HCT116 (cell line): ENCODE measurements around the gene TBRG1. TPM values are rescaled to one million over a fixed set of nuclear protein-coding genes. Genes with fewer than 3 reads are reported as not detected.

Source experiments
- ATAC-seq: fragments of 200-7000 bp; cut with Tn5 transposase; 2 replicates; pipeline ENCODE4 v1.9.1; 2020; ENCODE audit warnings: mild to moderate bottlenecking, moderate library complexity
- BruUV-seq: library from RNA; stranded (reverse); fragments of 400-500 nt; replicated peaks from 2 replicates; lab custom pipeline; 2021; lab: Mats Ljungman, UMichigan
- CTCF ChIA-PET: fragments of 300-600 bp; sonication (Branson Sonifier 250); formaldehyde crosslinking; loops from one replicate; lab custom pipeline; 2021; ENCODE audit warnings: antibody characterized with exemption; lab: Charles Lee
- POLR2A ChIA-PET: fragments of 300-600, 350-600 bp; sonication (Branson Sonifier 250); formaldehyde crosslinking; loops from one replicate; lab custom pipeline; 2021; ENCODE audit warnings: antibody characterized with exemption; lab: Charles Lee
- RAD21 ChIA-PET, 2 experiments: fragments of 300-600 bp; sonication (Branson Sonifier 250); formaldehyde crosslinking; loops; one replicate each; lab custom pipeline; 2023; ENCODE audit warnings: low total read pairs in 2 of 2; ENCODE audit not compliant: uncharacterized antibody in 2 of 2, unreplicated experiment in 2 of 2, low non-redundant PET in 1 of 2; lab: Charles Lee
- DNase-seq: peaks from one replicate; pipeline ENCODE4 v3.0.0-alpha.2; 2010; ENCODE audit warnings: low read depth, low spot score
- H2AFZ ChIP-seq: fragments of 200-600 bp; shearing (Covaris generic), sonication (generic); 2 replicates; pipeline ENCODE4 v1.6.1; 2017; ENCODE audit warnings: low read depth, mixed run types, mixed read lengths, antibody characterized with exemption, low read length; ENCODE audit not compliant: poor library complexity, severe bottlenecking
- H3K27ac ChIP-seq: 2 replicates; pipeline ENCODE4 v1.5.1; 2012; ENCODE audit warnings: low read depth, low read length
- H3K27me3 ChIP-seq: fragments of 200-600 bp; sonication (generic); 2 replicates; pipeline ENCODE4 v1.6.1; 2016; ENCODE audit warnings: mixed run types, low read length, mixed read lengths; ENCODE audit not compliant: insufficient read depth
- H3K36me3 ChIP-seq, 2 experiments: fragments of 200-500 bp in 1 of 2; fragments of 200-600 bp in 1 of 2; sonication (Bioruptor generic) in 1 of 2; sonication (generic) in 1 of 2; 2 replicates each; pipeline versions ENCODE4 v1.5.1 to v1.6.1; 2014 to 2016; ENCODE audit warnings: low read length in 2 of 2, inconsistent platforms in 1 of 2, mixed read lengths in 1 of 2, mixed run types in 1 of 2; ENCODE audit not compliant: insufficient read depth in 2 of 2, control insufficient read depth in 1 of 2
- H3K4me1 ChIP-seq, 2 experiments: fragments of 200-600 bp in 1 of 2; sonication (generic) in 1 of 2; 2 replicates each; pipeline versions ENCODE4 v1.5.1 to v1.6.1; 2012 to 2017; ENCODE audit warnings: low read length in 2 of 2, inconsistent platforms in 1 of 2, mild to moderate bottlenecking in 1 of 2, mixed read lengths in 1 of 2, mixed run types in 1 of 2, moderate library complexity in 1 of 2; ENCODE audit not compliant: insufficient read depth in 2 of 2, control insufficient read depth in 1 of 2
- H3K4me2 ChIP-seq: fragments of 200-600 bp; sonication (generic); 2 replicates; pipeline ENCODE4 v1.6.1; 2017; ENCODE audit warnings: mixed run types, low read length, mixed read lengths
- H3K4me3 ChIP-seq, 2 experiments: fragments of 200-600 bp in 1 of 2; sonication (generic) in 1 of 2; replicated peaks in 1 of 2; 2 replicates each; pipeline ENCODE4 v1.5.1; 2011 to 2016; ENCODE audit warnings: low read length in 2 of 2, control low read depth in 1 of 2, low read depth in 1 of 2, mild to moderate bottlenecking in 1 of 2, mixed read lengths in 1 of 2, mixed run types in 1 of 2
- H3K79me2 ChIP-seq: fragments of 200-600 bp; sonication (generic); 2 replicates; pipeline ENCODE4 v1.6.1; 2017; ENCODE audit warnings: mild to moderate bottlenecking, mixed run types, low read length, moderate library complexity, mixed read lengths; ENCODE audit not compliant: insufficient read depth
- H3K9ac ChIP-seq: fragments of 200-600 bp; sonication (generic); 2 replicates; pipeline ENCODE4 v1.6.1; 2016; ENCODE audit warnings: low read length, mixed read lengths
- H3K9me2 ChIP-seq: fragments of 200-600 bp; sonication (generic), shearing (Covaris generic); 2 replicates; pipeline ENCODE4 v1.6.1; 2017; ENCODE audit warnings: mixed run types, mild to moderate bottlenecking, moderate library complexity; ENCODE audit not compliant: insufficient read depth
- H3K9me3 ChIP-seq, 2 experiments: fragments of 200-500 bp in 1 of 2; fragments of 200-600 bp in 1 of 2; sonication (Bioruptor generic) in 1 of 2; sonication (generic) in 1 of 2; 2 replicates each; pipeline ENCODE4 v1.6.1; 2014 to 2017; ENCODE audit warnings: low read length in 2 of 2, mixed read lengths in 2 of 2, inconsistent platforms in 1 of 2, low read depth in 1 of 2, mild to moderate bottlenecking in 1 of 2, mixed run types in 1 of 2, moderate library complexity in 1 of 2; ENCODE audit not compliant: control insufficient read depth in 1 of 2, insufficient read depth in 1 of 2
- H4K20me1 ChIP-seq: fragments of 200-600 bp; sonication (generic), shearing (Covaris generic); 2 replicates; pipeline ENCODE4 v1.6.1; 2017; ENCODE audit warnings: mixed run types, mild to moderate bottlenecking, moderate library complexity; ENCODE audit not compliant: insufficient read depth
- CBX3 ChIP-seq: IDR thresholded peaks from 2 replicates; pipeline ENCODE4 v1.6.1; 2012; ENCODE audit warnings: low read depth
- EZH2 ChIP-seq: fragments of 200-600 bp; sonication (generic); IDR thresholded peaks from 2 replicates; pipeline ENCODE4 v1.6.1; 2017; ENCODE audit warnings: antibody characterized with exemption, mixed run types
- EZH2phosphoT487 ChIP-seq: fragments of 200-600 bp; IDR thresholded peaks from 2 replicates; pipeline ENCODE4 v1.6.1; 2018; ENCODE audit warnings: antibody characterized with exemption, borderline replicate concordance
- FOSL1 ChIP-seq: IDR thresholded peaks from 2 replicates; pipeline ENCODE4 v1.6.1; 2012; ENCODE audit warnings: low read depth
- POLR2A ChIP-seq: IDR thresholded peaks from 2 replicates; pipeline ENCODE4 v1.7.0; 2011; ENCODE audit warnings: borderline replicate concordance; ENCODE audit not compliant: insufficient read depth, insufficient read length; ENCODE audit errors: extremely low read depth
- POLR2AphosphoS5 ChIP-seq: IDR thresholded peaks from 2 replicates; pipeline ENCODE4 v1.6.1; 2011; ENCODE audit warnings: mild to moderate bottlenecking, low read depth, low read length, moderate library complexity
- RAD21 ChIP-seq: IDR thresholded peaks from 2 replicates; pipeline ENCODE4 v1.6.1; 2012; ENCODE audit warnings: low read depth, mild to moderate bottlenecking
- REST ChIP-seq: IDR thresholded peaks from 2 replicates; pipeline ENCODE4 v1.6.1; 2012; ENCODE audit warnings: low read depth
- SRF ChIP-seq: IDR thresholded peaks from 2 replicates; pipeline ENCODE4 v1.6.1; 2012; ENCODE audit warnings: low read depth
- YY1 ChIP-seq: IDR thresholded peaks from 2 replicates; pipeline ENCODE4 v1.6.1; 2011; ENCODE audit warnings: low read length, low read depth, moderate library complexity, mild to moderate bottlenecking; ENCODE audit not compliant: insufficient replicate concordance; ENCODE audit errors: extremely low read depth
- intact Hi-C: fragments of 100-400 bp; cut with micrococcal nuclease; formaldehyde crosslinking; loops from 2 replicates; pipeline ENCODE4 v1.10.0; 2022
- total RNA-seq: library from RNA; stranded (reverse); gene quantifications from one replicate; pipeline ENCODE4 v1.2.1, GENCODE V29; 2021; ENCODE audit not compliant: unreplicated experiment
- TF ChIP-seq, protein P1 (sequence below): IDR thresholded peaks from 2 replicates; pipeline ENCODE4 v1.6.1; 2011; ENCODE audit warnings: mild to moderate bottlenecking, low read length, moderate library complexity; ENCODE audit not compliant: insufficient replicate concordance; ENCODE audit errors: extremely low read depth

Gene TBRG1
- total RNA-seq, 1 experiment from 2014 or later, result 29.6 TPM

DNA sequence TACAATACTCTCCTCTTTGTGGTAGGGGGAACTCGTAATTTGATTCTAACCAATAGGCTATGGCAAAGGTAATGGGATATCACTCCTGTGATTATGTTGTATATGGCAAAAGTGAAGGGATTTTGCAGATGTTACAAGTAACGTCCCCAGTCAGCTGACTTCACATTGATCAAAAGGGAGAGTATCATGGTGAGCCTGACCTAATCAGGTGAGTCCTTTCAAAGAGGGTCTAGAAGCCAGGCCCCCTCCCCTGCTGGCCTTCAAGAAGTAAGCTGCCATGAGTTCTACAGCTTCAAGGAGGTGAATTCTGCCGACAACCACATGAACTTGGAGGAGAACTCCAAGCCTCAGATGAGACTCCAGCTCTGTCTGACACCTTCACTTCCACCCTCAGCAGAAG lies 20.0 kb downstream of the TBRG1 start (continued):
- TF ChIP-seq CBX3 (no peak), FOSL1 (no peak), EZH2 (no peak)

- peaks cover 0 to 6% of the 10 kb centered on the region in 2 experiments; a peak in 1 of 4 replicates for H3K36me3 ChIP-seq
- H3K27ac ChIP-seq, result no peak overlapping the region
- CTCF ChIA-PET, result interaction anchor here (1.3 to 1.6 kb wide), 2 partner anchors 10 to 227 kb away, joined by 4 to 6 read pairs; no protein-coding TSS in a partner anchor
- no peaks in the 10 kb centered on the region for H3K79me2 ChIP-seq
- POLR2A ChIA-PET, result no interaction called here
- intact Hi-C loops, result no loop called here
- H3K9ac ChIP-seq, result no peak overlapping the region
- H3K4me1 ChIP-seq, result peaks cover 0 to 7% of the 10 kb centered on the region in 2 experiments; a peak in 2 of 4 replicates
- RAD21 ChIA-PET, result interaction anchor here in 1 of 2 experiments (0.7 kb wide), 1 partner anchor 195 kb away, joined by 3 read pairs; no protein-coding TSS in a partner anchor
- ATAC-seq, result no peak
- no peaks in the 10 kb centered on the region for H3K9me2 ChIP-seq
- TF ChIP-seq CBX3, result no peak
- TF ChIP-seq SRF, result no peak
- TF ChIP-seq POLR2A, result no peak
- TF ChIP-seq REST, result no peak
- TF ChIP-seq RAD21, result no peak
- no peak for TF ChIP-seq POLR2AphosphoS5
- TF ChIP-seq YY1, result no peak
- TF ChIP-seq EZH2phosphoT487, result no peak
- TF ChIP-seq FOSL1, result no peak
- TF ChIP-seq, protein P1, sequence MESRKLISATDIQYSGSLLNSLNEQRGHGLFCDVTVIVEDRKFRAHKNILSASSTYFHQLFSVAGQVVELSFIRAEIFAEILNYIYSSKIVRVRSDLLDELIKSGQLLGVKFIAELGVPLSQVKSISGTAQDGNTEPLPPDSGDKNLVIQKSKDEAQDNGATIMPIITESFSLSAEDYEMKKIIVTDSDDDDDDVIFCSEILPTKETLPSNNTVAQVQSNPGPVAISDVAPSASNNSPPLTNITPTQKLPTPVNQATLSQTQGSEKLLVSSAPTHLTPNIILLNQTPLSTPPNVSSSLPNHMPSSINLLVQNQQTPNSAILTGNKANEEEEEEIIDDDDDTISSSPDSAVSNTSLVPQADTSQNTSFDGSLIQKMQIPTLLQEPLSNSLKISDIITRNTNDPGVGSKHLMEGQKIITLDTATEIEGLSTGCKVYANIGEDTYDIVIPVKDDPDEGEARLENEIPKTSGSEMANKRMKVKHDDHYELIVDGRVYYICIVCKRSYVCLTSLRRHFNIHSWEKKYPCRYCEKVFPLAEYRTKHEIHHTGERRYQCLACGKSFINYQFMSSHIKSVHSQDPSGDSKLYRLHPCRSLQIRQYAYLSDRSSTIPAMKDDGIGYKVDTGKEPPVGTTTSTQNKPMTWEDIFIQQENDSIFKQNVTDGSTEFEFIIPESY, result no peak
- TF ChIP-seq, all 23 proteins: peak for 0
- Histone ChIP-seq H4K20me1 (no peaks in the 10 kb centered on the region), H3K4me2 (no peak overlapping the region), H3K27me3 (no peaks in the 10 kb centered on the region), H2AFZ (no peak overlapping the region), H3K9me3 (peaks cover 0 to 9% of the 10 kb centered on the region in 2 experiments; a peak in 1 of 4 replicates), H3K4me3 (no peak overlapping the region)
- BruUV-seq, result no TSS peak
- no peak for DNase-seq
These were observed 20.5 kb downstream of the TBRG1 start for GRCh38 chr11:124643042-124643604.
